ENCODE data around the gene GFRA4.

Gene GFRA4

DNA sequence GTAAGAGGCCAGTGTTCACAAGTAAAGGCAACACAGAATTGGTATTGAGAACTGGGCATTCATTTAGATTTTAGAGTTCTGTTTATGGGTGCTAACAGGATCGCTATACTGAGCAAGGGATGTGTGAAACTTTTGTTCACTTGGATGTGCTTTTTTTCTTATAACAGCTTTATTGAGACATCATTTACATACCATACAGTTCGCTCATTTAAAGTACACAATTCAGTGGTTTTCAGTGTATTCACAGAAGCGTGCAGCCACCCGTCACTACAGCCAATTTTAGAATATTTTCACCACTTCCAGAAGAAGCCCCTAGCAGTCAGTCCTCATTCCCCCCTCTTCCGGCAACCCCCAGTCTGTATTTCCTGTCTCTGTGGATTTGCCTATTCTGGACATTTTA is 48.7 kb downstream of the GFRA4 start:
- no peak for DNase-seq

DNA sequence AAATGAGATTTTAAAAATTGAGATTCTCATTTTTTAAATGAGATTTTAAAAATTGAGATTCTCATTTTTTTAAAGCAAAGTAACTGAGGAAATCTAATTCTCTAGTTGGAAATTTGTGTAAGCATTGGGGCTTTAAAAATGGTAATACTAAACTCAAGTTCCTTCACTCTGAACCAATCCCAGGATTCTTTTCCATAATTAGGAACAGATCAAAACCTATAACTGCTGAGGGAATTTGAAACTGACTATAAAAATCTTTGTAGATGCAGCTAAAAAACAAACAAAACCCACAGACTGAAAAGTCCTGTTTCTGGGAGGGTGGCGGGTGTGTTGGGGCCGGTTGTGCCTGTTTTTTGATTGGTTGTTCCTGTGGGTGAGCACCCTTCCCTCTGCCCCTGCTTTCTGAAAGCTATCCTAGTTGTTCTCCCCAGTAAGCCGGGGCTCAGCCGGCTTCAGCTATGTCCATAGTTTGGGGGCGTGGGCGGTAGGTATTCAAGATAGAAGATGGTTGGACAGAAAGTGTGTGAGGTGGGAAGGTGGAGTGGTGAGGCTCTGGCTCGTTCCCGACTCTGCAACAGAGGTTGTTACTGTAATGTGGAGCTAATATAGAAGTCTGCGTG is 49.3 kb downstream of the GFRA4 start:
- DNase-seq, result no peak

GRCh38 chr20:3612795-3613572 is 50.2 kb downstream of the GFRA4 start:
- DNase-seq, result no peak

DNA sequence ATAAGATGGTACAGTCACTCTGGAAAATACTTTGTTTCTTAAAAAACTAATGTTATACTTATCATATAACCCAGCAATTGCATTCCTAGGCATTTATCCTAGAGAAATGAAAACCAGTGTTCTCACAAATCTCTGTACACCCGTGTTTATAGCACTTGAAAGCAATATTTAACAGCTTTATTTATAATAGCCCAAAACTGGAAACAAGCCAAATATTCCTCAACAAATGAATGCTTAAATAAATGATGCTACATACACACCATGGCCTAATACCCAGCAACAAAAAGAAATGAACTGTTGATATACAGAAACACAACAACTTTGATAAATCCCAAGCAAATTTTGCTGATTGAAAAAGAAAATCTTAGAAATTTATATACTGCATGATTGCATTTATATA is 51.3 kb downstream of the GFRA4 start:
- no peak for DNase-seq
